T-helper 1 cell (primary cell): ENCODE results near the gene TACC3.
"Not testable (repeated sequence)": the region's sequence is repeated elsewhere in the genome, so short reads cannot be mapped to it uniquely, and the experiment has no call there.

Experiments used
- DNase-seq, 5 donors: peaks; one replicate each; pipeline ENCODE4 v3.0.0-alpha.2; 2012 to 2020
- total RNA-seq, 4 donors: gene quantifications; one replicate each; lab custom pipeline; 2026; lab: John Stamatoyannopoulos, UW

The TACC3 gene
- 77.9 to 139 (median 106) reads per million in 4 donors for total RNA-seq

- DNase-seq = peak; percentile 91 to 97 (median 94)
Observed at GRCh38 chr4:1721003-1721665, at the start of gene TACC3, which contains the start of gene TMEM129. Gene TACC3 (plus strand): TSS chr4:1721521. CDS start chr4:1723422, 1,901 bp downstream. Gene TMEM129 (minus strand): TSS chr4:1721323. CDS start chr4:1720837, 486 bp downstream.

- DNase-seq = no peak
Observed at GRCh38 chr4:1673671-1674070, 47.6 kb upstream of the TACC3 start.

DNA sequence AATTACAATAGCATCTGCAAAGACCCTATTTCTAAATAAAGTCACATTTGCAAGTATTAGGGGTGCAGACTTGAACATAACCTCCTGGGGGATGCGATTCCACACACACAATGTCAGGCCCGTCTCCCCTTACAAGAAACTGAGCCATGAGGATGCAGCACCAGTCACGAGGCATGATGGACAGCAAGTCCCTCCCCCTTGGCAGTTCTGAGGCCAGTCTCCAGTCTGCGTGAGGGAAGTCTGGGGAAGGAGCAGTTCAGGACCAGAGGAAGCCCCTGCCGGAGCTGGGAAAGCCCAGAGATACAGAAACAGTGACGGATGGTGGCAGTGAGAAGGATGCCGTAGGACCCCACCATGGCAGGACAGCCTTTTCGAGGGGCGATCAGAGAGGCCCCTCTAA, 46.6 kb upstream of the TACC3 start:
- DNase-seq = no peak

- DNase-seq = no peak
Observed at GRCh38 chr4:1675136-1675801, 46.1 kb upstream of the TACC3 start.

- DNase-seq = no peak
Observed at GRCh38 chr4:1675802-1676137, 45.6 kb upstream of the TACC3 start.

DNA sequence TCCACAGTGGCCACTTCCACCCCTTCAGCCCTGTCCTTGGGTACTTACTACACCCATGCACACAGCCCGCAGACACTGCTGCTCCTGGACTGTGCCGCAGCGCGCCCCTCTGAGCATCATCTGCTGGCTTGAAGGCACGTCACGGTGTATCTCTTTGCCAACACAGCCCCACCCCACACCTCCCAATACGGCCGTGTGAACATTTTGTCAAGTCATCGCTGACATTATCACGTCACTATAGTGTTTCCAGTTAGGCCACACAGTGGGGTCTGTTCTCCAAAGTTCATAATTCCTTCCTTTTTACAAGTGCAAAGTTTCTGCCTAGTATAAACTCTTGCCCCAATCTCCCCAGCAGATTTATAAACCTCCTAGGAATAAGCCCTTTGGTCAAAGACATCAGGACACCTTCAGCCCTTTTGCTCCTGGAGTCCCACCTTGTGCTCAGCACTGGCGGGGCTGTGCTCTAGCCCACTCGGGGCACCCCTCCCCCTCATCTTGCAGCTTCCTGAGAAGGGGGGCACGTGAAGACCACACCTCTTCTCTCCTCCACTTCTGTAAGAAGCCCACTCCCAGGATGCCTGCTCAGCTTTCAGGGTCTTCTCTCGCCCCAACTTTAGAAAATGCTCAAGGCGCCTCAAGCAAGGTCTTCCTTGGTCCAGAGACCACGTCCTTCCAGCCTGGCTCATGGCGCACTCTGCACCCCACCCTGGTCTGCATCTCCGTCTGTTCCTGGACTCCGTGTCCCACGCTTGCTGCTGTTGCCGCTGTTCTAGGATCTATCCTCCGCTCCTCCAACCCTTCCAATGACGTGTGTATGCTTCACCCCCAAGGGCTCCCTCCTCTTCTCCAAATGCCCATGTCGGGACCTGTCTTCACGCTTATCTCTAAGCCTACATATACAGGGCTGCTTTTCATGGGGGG, 44.5 kb upstream of the TACC3 start:
- no peak for DNase-seq

- DNase-seq = no peak
Observed at GRCh38 chr4:1678244-1678643, 43.1 kb upstream of the TACC3 start.

GRCh38 chr4:1682860-1683259, 38.5 kb upstream of the TACC3 start:
- DNase-seq = no peak

GRCh38 chr4:1683261-1683735, 38.0 kb upstream of the TACC3 start:
- peak in 2 of 5 donors; percentile 15 to 18 for DNase-seq

GRCh38 chr4:1683736-1684505, 37.4 kb upstream of the TACC3 start, which contains the start of gene FAM53A:
Gene FAM53A (minus strand): TSS chr4:1684313. CDS start chr4:1668741, 15,572 bp downstream.
- peak in 4 of 5 donors; percentile 23 to 90 (median 87) for DNase-seq

DNA sequence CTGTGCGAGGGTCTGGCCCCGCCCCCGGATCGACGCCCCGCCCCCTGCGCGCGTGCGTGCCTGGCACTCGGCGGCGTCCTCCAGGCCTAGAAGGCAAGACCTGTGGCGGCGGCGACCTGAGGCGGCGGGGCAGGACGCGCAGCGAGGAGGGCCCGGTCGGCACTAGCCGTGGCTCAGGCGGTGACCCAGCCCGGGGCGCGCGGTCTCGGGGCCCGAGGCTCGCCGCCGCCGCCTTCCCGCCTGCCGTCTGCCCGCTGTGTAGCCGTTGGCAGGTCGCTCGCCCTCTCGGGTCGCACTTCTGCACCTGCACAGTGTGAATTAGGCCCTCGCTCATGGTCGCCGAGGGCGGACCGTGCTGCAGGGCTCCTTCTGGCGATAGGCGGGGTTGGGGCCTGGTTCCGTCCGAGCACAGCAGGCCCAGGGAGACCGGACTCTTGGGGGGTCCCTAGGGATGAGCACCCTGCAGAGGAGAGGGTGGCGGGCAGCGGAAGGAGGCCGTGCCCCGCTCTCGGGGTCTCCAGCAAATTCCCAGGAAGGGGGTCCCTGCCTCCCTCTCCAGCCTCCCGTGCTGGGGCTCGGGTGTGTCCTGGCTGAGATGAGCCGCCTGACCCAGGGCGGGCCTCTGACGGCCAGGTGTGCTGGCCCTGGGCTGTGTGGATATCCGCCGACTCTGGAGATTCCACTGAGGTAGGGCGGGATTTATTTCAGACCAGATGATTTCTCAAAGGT, 36.7 kb upstream of the TACC3 start:
- DNase-seq = peak in 2 of 5 donors; percentile 84 to 89

DNA sequence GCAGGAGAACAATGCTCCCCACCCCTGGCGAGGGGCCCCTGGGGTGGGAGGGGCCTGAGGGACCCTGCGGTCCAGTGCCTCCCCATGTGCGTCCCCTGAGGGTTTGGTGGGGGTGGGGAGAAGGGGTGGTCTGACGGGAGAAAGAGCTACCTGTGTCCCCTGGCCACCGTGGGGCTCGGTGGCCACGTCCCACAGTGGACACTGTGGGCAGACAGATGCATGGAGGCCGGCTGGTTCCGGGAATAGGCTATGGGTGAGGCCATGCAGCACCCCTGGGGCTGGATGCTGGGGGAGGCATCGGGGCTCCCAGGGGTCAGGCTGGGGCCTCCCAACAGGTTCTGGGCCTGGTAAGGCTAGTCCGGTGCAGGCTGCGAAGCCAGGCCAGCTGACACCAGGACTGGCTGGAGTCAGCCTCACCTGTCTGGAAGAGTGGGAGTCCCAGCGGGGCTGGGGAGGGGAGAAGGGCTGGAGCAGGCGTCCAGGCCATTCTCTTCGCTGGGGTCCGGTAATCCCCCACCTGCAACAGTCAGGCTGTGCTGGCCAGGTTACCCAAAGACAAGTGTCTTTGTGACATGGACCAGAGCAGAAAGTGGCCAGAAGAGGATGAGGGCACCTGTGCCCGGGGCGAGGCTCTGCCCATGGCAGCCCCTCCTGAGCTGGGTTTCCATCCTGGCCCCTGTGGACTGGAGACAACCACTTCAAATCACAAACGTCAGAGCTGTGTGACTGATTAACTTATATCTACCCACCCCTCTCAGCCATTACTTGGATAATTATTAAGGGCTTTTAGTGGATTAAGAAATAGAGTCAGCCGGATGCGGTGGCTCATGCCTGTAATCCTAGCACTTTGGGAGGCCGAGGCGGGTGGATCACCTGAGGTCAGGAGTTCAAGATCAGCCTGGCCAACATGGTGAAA, 35.8 kb upstream of the TACC3 start:
- DNase-seq = no peak

GRCh38 chr4:1686440-1687036, 34.8 kb upstream of the TACC3 start:
- DNase-seq = no peak

DNA sequence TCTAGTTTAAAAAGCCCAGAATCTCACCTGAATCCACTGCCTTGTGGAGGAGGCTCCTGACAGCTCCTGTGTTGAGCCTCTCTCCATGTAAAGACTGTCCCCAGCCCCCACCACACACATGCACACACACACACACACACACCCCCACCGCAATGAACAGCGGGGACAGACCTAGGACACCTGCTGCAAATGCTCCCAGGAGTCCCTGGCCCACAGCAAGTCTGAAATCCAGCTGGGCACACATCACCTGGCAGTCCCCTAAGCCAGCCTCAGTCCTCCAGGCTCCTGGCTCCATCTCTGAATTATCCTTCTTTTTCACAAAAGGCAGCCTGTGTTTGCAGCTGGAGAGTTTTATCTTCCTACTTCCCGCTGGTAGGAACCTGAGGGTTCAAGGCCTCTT, 30.6 kb upstream of the TACC3 start:
- DNase-seq = no peak

GRCh38 chr4:1691737-1692373, 29.5 kb upstream of the TACC3 start:
- DNase-seq = no peak

DNA sequence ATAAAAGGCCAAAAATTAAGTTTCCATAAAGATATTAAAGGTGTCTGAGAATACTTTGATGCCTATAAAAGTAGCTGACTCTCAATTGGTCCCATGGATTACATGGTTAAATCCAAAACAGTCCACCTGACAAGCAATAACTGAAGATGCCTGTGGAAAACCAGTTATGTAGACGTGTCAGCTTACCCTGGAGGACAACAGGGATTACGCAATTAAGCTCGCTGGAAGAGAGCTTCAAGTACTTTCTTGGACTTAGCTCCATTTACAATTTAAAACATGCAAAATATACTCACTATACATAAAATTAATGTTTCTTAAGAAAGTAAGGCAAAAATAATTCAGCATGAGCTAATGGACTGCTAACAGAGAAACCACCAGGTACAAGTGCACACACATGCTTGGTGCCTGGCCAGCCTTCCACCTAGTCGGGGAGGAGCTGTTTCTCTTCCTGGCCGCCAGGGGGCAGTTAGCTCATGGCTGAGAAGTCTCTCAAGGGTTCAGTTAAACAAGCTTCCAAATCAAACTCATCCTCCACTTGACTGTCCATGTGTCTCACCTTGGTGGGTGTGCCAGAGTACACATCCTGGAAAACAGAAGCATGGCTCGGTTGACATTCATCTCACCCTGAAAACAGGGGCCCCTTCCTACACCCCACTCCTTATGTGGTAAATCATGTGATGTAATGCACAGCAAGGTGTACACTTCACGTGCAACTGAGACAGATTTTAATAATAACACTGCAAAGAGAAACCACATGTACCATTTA, 28.0 kb upstream of the TACC3 start:
- peak; percentile 57 to 76 (median 69) for DNase-seq

DNA sequence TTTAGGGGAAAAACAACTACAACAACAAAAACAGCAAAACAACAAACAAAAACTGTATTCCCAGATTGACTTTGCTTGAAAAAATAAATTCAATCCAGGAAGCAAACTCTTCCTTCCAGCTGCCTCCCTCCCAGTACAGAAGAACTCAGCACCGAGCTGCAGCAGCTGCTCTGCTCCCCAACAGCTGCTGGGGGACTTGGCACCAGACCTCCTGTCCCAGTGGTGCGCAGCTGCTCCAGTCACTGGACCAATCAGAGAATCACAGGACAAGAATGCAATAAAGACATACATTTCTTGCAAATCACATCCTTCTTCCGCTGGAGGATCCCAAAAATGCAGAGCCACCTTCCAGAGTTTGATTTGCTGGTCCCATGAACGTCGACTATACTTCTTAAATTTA, 25.4 kb upstream of the TACC3 start:
- no peak for DNase-seq

GRCh38 chr4:1701671-1702070, 19.6 kb upstream of the TACC3 start:
- DNase-seq = not testable (repeated sequence)

DNA sequence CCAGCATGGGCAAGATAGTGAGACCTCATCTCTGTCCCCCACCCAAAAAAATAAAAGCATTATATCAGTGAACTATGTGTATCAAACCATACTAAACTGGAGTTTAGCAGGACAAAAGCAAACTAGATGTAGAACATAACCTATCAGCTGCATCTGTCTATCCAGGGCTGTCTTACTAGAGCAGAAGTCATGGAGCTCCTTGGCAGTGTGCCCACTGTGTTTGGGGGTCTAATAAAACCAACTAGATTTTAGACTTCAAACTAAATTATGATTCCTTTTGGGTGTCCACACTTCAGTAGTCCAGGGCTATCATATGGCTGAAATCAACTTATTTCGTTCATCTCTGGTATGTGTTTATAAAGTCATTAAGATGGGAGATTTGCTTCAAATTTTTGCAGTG, 17.5 kb upstream of the TACC3 start:
- DNase-seq = no peak
